HepG2 (cell line): Measurements from ENCODE around the gene FBXW2. TPM values are rescaled to one million over a fixed set of nuclear protein-coding genes. Genes with fewer than 3 reads are reported as not detected.

Source experiments
- ATAC-seq: fragments of 200-7000 bp; cut with Tn5 transposase; 3 replicates; pipeline ENCODE4 v1.9.1; 2020; ENCODE audit warnings: mild to moderate bottlenecking, moderate library complexity
- BruUV-seq: library from RNA; stranded (reverse); fragments of 400-500 nt; replicated peaks from 2 replicates; lab custom pipeline; 2021; lab: Mats Ljungman, UMichigan
- CTCF ChIA-PET: fragments of 300-600 bp; formaldehyde crosslinking; extraction: SDS; loops from one replicate; lab custom pipeline; 2021; ENCODE audit warnings: low total read pairs, inconsistent platforms, low intra/inter-chr PET ratio; lab: Yijun Ruan, JAX
- POLR2A ChIA-PET: fragments of 350-600 bp; sonication (Branson Sonifier 250); formaldehyde crosslinking; loops from one replicate; lab custom pipeline; 2020; ENCODE audit warnings: antibody characterized with exemption, inconsistent platforms; lab: Yijun Ruan, JAX
- DNase-seq: peaks from one replicate; pipeline ENCODE4 v3.0.0-alpha.2; 2015; ENCODE audit warnings: low spot score
- FAIRE-seq: peaks from 3 replicates; lab custom pipeline; 2011; peaks lifted over from hg19 to GRCh38; lab: Jason Lieb, UNC
- H2AFZ ChIP-seq: one replicate; pipeline ENCODE4 v1.6.1; 2011; ENCODE audit warnings: low read length, inconsistent platforms
- H3K27ac ChIP-seq: fragments of 300-600 bp; 3 replicates; pipeline ENCODE4 v1.8.0; 2011; ENCODE audit warnings: mixed run types, mild to moderate bottlenecking, mixed read lengths, low read length, inconsistent platforms; ENCODE audit not compliant: insufficient read depth; ENCODE audit errors: extremely low read length
- H3K27me3 ChIP-seq, 2 experiments: fragments of 200-600 bp in 1 of 2; 2 replicates in 1 of 2; 3 replicates in 1 of 2; pipeline versions ENCODE4 v1.6.0 to v1.8.0; 2011; ENCODE audit warnings: low read length in 2 of 2, mild to moderate bottlenecking in 2 of 2, moderate library complexity in 2 of 2, inconsistent platforms in 1 of 2; ENCODE audit not compliant: insufficient read depth in 2 of 2, control insufficient read depth in 1 of 2
- H3K36me3 ChIP-seq, 2 experiments: fragments of 200-600 bp in 1 of 2; replicated peaks in 1 of 2; 2 replicates in 1 of 2; 3 replicates in 1 of 2; pipeline versions ENCODE4 v1.5.1 to v1.8.0; 2011; ENCODE audit warnings: low read length in 2 of 2, inconsistent platforms in 1 of 2; ENCODE audit not compliant: insufficient read depth in 2 of 2, control insufficient read depth in 1 of 2
- H3K4me1 ChIP-seq: 2 replicates; pipeline ENCODE4 v1.5.1; 2012; ENCODE audit warnings: low read length, inconsistent platforms; ENCODE audit not compliant: insufficient read depth
- H3K4me2 ChIP-seq: 2 replicates; pipeline ENCODE4 v1.6.0; 2011; ENCODE audit warnings: low read depth, low read length, inconsistent platforms
- H3K4me3 ChIP-seq, 3 experiments: fragments of 200-600 bp in 1 of 3; sonication (generic), shearing (Covaris generic) in 1 of 3; replicated peaks in 1 of 3; 2 replicates each; pipeline ENCODE4 v1.5.1; 2011 to 2016; ENCODE audit warnings: low read length in 3 of 3, inconsistent platforms in 2 of 3, low read depth in 2 of 3, mild to moderate bottlenecking in 2 of 3, control low read depth in 1 of 3, mixed read lengths in 1 of 3; ENCODE audit not compliant: insufficient read depth in 1 of 3
- H3K79me2 ChIP-seq: one replicate; pipeline ENCODE4 v1.6.1; 2011; ENCODE audit warnings: low read length, inconsistent platforms; ENCODE audit not compliant: insufficient read depth
- H3K9ac ChIP-seq: 2 replicates; pipeline ENCODE4 v1.6.0; 2011; ENCODE audit warnings: mild to moderate bottlenecking, low read depth, low read length, inconsistent platforms; ENCODE audit not compliant: insufficient read depth
- H3K9me3 ChIP-seq: 2 replicates; pipeline ENCODE4 v1.5.1; 2012; ENCODE audit warnings: mild to moderate bottlenecking, low read length
- H4K20me1 ChIP-seq: 2 replicates; pipeline ENCODE4 v1.6.0; 2011; ENCODE audit warnings: inconsistent platforms, mild to moderate bottlenecking, low read length, moderate library complexity; ENCODE audit not compliant: insufficient read depth
- BCL6 ChIP-seq: IDR thresholded peaks from 2 replicates; pipeline ENCODE4 v1.6.1; 2016; ENCODE audit warnings: missing genetic modification reagents, missing compliant biosample characterization
- CEBPZ ChIP-seq: IDR thresholded peaks from 2 replicates; pipeline ENCODE4 v1.6.1; 2012; ENCODE audit warnings: low read length, improper control_type of control experiment
- MYNN ChIP-seq: sonication (generic); formaldehyde crosslinking; IDR thresholded peaks from 2 replicates; pipeline ENCODE4 v1.4.0; 2020; ENCODE audit warnings: mild to moderate bottlenecking, low read depth, missing genetic modification reagents
- YEATS4 ChIP-seq: sonication (generic); formaldehyde crosslinking; IDR thresholded peaks from 2 replicates; pipeline ENCODE4 v1.4.0; 2020; ENCODE audit warnings: missing genetic modification reagents, borderline replicate concordance
- ZBTB2 ChIP-seq: sonication (generic); formaldehyde crosslinking; IDR thresholded peaks from 2 replicates; pipeline ENCODE4 v1.8.0; 2022; ENCODE audit warnings: low read depth, missing genetic modification reagents
- ZMYM3 ChIP-seq: sonication (generic); formaldehyde crosslinking; IDR thresholded peaks from 2 replicates; pipeline ENCODE4 v1.5.1; 2020; ENCODE audit warnings: mild to moderate bottlenecking, missing genetic modification reagents
- ZNF644 ChIP-seq: IDR thresholded peaks from 2 replicates; pipeline ENCODE4 v1.6.1; 2016; ENCODE audit warnings: low read depth
- ZNF800 ChIP-seq: sonication (generic); formaldehyde crosslinking; IDR thresholded peaks from 2 replicates; pipeline ENCODE4 v1.4.0; 2020; ENCODE audit warnings: missing genetic modification reagents
- WGBS: methylation state at CpG from one replicate; pipeline ENCODE4 v1.1.6; 2017; ENCODE audit warnings: low lambda C conversion rate; 5-methylcytosine and 5-hydroxymethylcytosine counted together
- in situ Hi-C: cut with HindIII; loops from 2 replicates; pipeline ENCODE4 v1.10.0; 2017; ENCODE audit warnings: low pct_unique_long_range_greater_than_20kb; ENCODE audit not compliant: extremely low pct_ligation_motif_present
- intact Hi-C: fragments of 100-400 bp; cut with micrococcal nuclease; formaldehyde crosslinking; loops from one replicate; pipeline ENCODE4 v1.10.0; 2022; ENCODE audit not compliant: unreplicated experiment
- polyA plus RNA-seq, 8 experiments: library from polyadenylated mRNA; depleted of rRNA in 3 of 8; stranded (reverse) in 7 of 8; unstranded in 1 of 8; fragments of >200 nt; fragmentation: Illumina TruSeq in 4 of 8; extraction: Trizol in 4 of 8; gene quantifications; 2 replicates each; pipeline versions ENCODE4 v1.2.1 to v1.2.3, GENCODE V29; 2011 to 2016; ENCODE audit warnings: low read depth in 4 of 8, missing spikeins in 1 of 8, mixed read lengths in 1 of 8; ENCODE audit not compliant: insufficient read depth in 1 of 8
- total RNA-seq, 5 experiments: library from RNA; depleted of rRNA; stranded (reverse); fragments of >200 nt; fragmentation: Illumina TruSeq; extraction: Trizol; gene quantifications; 2 replicates each; pipeline ENCODE4 v1.2.3, GENCODE V29; 2016; ENCODE audit warnings: low read depth in 1 of 5
- TF ChIP-seq, protein P1 (sequence below): sonication (generic); formaldehyde crosslinking; IDR thresholded peaks from 2 replicates; pipeline ENCODE4 v1.5.0; 2020; ENCODE audit warnings: missing genetic modification reagents

FBXW2 gene
- total and polyA plus RNA-seq, 2 of the 13 experiments (the other 11 are each of a cell fraction or from before 2014, with no cell fraction given): 35.4 to 43.1 TPM

DNA sequence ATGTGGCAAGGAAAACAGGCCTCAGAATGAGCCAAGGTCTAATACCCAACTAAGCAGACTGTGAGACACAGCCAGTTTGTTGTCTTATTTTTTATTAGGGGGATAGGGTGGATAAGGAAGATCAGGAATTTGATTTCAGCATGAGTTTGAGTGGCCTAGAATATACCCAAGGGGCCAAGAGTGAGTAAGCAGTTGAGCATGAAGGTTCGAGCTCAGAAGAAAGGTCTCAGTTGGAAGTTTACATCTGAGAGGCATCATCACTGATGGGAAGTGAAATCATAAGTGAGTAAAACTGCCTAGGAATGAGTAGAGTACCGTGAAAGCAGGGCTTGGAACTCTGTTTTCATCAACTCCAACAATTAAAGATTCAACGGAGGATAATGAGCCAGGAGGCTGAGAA, 36.9 kb upstream of the FBXW2 start:
- FAIRE-seq: no peak
- no peaks in the 10 kb centered on the region for H3K79me2 ChIP-seq
- H3K36me3 ChIP-seq: peaks cover 4 to 59% of the 10 kb centered on the region in 2 experiments
- H2AFZ ChIP-seq: no peak overlapping the region
- no peak overlapping the region for H3K9ac ChIP-seq
- intact Hi-C loops: loop anchor here (1.0 kb wide), 1 partner anchor 28 kb away; no protein-coding TSS in a partner anchor
- CTCF ChIA-PET: no interaction called here
- H3K27me3 ChIP-seq: no peaks in the 10 kb centered on the region
- in situ Hi-C loops: no loop called here
- no peak for DNase-seq
- no peaks in the 10 kb centered on the region for H4K20me1 ChIP-seq
- no peak overlapping the region for H3K4me2 ChIP-seq
- TF ChIP-seq MYNN (CRISPR knock-in tag) (no peak), ZNF800 (CRISPR knock-in tag) (no peak), BCL6 (CRISPR knock-in tag) (no peak), ZMYM3 (CRISPR knock-in tag) (no peak), CEBPZ (no peak), ZNF644 (no peak), ZBTB2 (CRISPR knock-in tag) (no peak), YEATS4 (no peak)
- TF ChIP-seq, protein P1, sequence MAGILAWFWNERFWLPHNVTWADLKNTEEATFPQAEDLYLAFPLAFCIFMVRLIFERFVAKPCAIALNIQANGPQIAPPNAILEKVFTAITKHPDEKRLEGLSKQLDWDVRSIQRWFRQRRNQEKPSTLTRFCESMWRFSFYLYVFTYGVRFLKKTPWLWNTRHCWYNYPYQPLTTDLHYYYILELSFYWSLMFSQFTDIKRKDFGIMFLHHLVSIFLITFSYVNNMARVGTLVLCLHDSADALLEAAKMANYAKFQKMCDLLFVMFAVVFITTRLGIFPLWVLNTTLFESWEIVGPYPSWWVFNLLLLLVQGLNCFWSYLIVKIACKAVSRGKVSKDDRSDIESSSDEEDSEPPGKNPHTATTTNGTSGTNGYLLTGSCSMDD: no peak
- no peaks in the 10 kb centered on the region for H3K4me1 ChIP-seq
- H3K9me3 ChIP-seq: no peaks in the 10 kb centered on the region
- BruUV-seq: no TSS peak
- WGBS: 93% methylated on average over 3 of the region's 3 CpGs
- ATAC-seq: no peak
- H3K27ac ChIP-seq: no peak overlapping the region
- POLR2A ChIA-PET: no interaction called here
- H3K4me3 ChIP-seq: no peak overlapping the region
